ENCODE data around the gene FUBP1. TPM values are rescaled to one million over a fixed set of nuclear protein-coding genes. Genes with fewer than 3 reads are reported as not detected.
A peak's percentile ranks its signal among the peaks of the same experiment; 100 is the strongest.
"Not testable (repeated sequence)": the region's sequence is repeated elsewhere in the genome, so short reads cannot be mapped to it uniquely, and the experiment has no call there.

Gene FUBP1
- 74.8 and 85.6 TPM in 2 replicates for total RNA-seq

GRCh38 chr1:77978969-77979876, at the start of gene FUBP1:
Gene FUBP1, minus strand, starts transcription at chr1:77979072. Its CDS starts 68 bp downstream, at chr1:77979004.
- peak; percentile 99 to 100 for DNase-seq (ENCODE audit: low read depth in 2 of 2)

- DNase-seq (ENCODE audit: low read depth in 2 of 2) = not testable (repeated sequence)
Measured at GRCh38 chr1:78021134-78021533, 42.3 kb upstream of the FUBP1 start.

GRCh38 chr1:78019024-78019423, 40.2 kb upstream of the FUBP1 start:
- DNase-seq (ENCODE audit: low read depth in 2 of 2) = no peak

- DNase-seq (ENCODE audit: low read depth in 2 of 2) = no peak
Measured at GRCh38 chr1:78015148-78015547, 36.3 kb upstream of the FUBP1 start.

- DNase-seq (ENCODE audit: low read depth in 2 of 2) = no peak
Measured at GRCh38 chr1:78011050-78011449, 32.2 kb upstream of the FUBP1 start.

- DNase-seq (ENCODE audit: low read depth in 2 of 2) = no peak
Measured at GRCh38 chr1:78009836-78010235, 31.0 kb upstream of the FUBP1 start.

- DNase-seq (ENCODE audit: low read depth in 2 of 2) = no peak
Measured at GRCh38 chr1:78009276-78009675, 30.4 kb upstream of the FUBP1 start.

GRCh38 chr1:78007677-78008341, 28.9 kb upstream of the FUBP1 start:
- DNase-seq (ENCODE audit: low read depth in 2 of 2) = peak; percentile 30 to 50

- no peak for DNase-seq (ENCODE audit: low read depth in 2 of 2)
Measured at GRCh38 chr1:78006521-78006920, 27.6 kb upstream of the FUBP1 start.

- DNase-seq (ENCODE audit: low read depth in 2 of 2) = peak; percentile 87 to 91
Measured at GRCh38 chr1:78005755-78006154, 26.9 kb upstream of the FUBP1 start.

- DNase-seq (ENCODE audit: low read depth in 2 of 2) = no peak
Measured at GRCh38 chr1:78005448-78005722, 26.5 kb upstream of the FUBP1 start.

GRCh38 chr1:78004719-78005447, 26.0 kb upstream of the FUBP1 start, which contains the start of gene DNAJB4:
Gene DNAJB4, plus strand, starts transcription at chr1:78004939. Its CDS starts 172 bp downstream, at chr1:78005111.
- DNase-seq (ENCODE audit: low read depth in 2 of 2) = peak; percentile 96 to 98

GRCh38 chr1:78003882-78004718, 25.2 kb upstream of the FUBP1 start:
- peak; percentile 66 to 76 for DNase-seq (ENCODE audit: low read depth in 2 of 2)

GRCh38 chr1:78003070-78003746, 24.3 kb upstream of the FUBP1 start:
- DNase-seq (ENCODE audit: low read depth in 2 of 2) = no peak

GRCh38 chr1:78000536-78000935, 21.7 kb upstream of the FUBP1 start:
- DNase-seq (ENCODE audit: low read depth in 2 of 2) = not testable (repeated sequence)

- no peak for DNase-seq (ENCODE audit: low read depth in 2 of 2)
Measured at GRCh38 chr1:77996734-77997133, 17.9 kb upstream of the FUBP1 start.

- no peak for DNase-seq (ENCODE audit: low read depth in 2 of 2)
Measured at GRCh38 chr1:77994117-77994705, 15.3 kb upstream of the FUBP1 start.

GRCh38 chr1:77991638-77992037, 12.8 kb upstream of the FUBP1 start:
- DNase-seq (ENCODE audit: low read depth in 2 of 2) = no peak

GRCh38 chr1:77990629-77991204, 11.8 kb upstream of the FUBP1 start:
- no peak for DNase-seq (ENCODE audit: low read depth in 2 of 2)

GRCh38 chr1:77989744-77990143, 10.9 kb upstream of the FUBP1 start:
- no peak for DNase-seq (ENCODE audit: low read depth in 2 of 2)
